GM03348 (cell line): ENCODE results near the gene BCAP29.
A peak's percentile ranks its signal among the peaks of the same experiment; 100 is the strongest.
"Not testable (repeated sequence)": the region's sequence is repeated elsewhere in the genome, so short reads cannot be mapped to it uniquely, and the experiment has no call there.

Experiments used
- DNase-seq: peaks from one replicate; pipeline ENCODE4 v3.0.0; 2012; ENCODE audit warnings: low spot score

Gene BCAP29

DNA sequence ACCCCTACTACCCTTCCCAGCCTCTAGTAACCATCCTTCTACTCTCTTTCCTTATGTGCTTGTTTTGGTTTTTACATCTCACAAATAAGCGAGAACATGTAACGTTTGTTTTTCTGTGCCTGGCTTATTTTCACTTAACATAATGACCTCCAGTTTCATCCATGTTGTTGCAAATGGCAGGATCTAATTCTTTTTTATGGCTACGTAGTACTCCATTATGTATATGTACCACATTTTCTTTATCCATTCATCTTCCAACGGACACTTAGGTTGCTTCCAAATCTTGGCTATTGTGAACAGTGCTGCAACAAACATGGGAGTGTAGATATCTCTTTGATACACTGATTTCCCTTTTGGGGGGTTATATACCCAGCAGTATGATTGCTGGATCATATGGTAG is 47.0 kb downstream of the BCAP29 start:
- DNase-seq = no peak

DNA sequence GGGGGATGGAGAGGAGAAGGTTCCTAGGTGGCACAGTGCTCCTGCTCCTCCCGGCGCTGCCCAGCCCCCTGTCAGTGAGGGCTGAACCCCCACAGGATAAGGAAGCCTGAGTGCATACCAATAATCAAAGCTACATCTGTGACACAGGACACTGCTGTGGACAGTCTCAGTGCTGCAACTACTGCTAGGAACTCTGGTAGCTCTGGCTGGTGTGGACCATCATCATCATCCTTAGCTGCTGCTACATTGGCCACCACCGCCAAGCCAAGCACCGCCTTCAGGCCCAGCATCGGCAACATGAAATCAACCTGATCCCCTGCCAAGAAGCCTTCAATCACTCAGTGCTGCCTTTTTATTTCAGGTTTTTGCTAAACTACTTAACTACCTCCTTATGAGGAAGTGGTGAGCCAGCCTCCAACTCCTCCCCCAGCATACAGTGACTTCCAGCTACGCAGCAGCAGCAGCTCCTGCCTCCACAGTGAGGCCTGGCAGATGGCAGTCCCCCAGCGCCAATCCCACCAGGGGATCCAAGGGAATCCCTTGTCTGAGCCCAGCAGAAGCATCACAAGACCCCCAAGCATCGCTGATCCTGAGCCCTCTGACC is 48.5 kb downstream of the BCAP29 start:
- DNase-seq = no peak

DNA sequence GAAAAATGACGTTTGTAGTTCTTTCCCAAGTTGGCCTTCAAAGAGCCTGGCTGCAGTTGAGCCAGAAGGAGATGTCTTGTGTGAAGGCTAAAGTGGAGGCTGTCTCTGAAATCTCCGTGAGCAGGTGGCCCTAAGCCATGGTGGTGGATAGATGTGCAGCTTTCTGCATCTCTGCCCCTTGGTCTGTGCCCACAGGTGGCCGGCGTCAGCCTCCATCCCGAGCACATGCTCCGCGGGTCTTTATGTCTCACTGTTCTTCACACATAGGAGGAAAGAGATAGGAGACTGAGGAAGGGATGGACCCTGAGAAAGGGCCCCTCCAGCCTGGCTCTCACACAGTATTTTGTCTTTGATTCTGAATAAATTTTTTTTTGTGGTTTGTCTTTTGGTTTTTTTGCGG is 50.3 kb downstream of the BCAP29 start:
- DNase-seq = no peak

DNA sequence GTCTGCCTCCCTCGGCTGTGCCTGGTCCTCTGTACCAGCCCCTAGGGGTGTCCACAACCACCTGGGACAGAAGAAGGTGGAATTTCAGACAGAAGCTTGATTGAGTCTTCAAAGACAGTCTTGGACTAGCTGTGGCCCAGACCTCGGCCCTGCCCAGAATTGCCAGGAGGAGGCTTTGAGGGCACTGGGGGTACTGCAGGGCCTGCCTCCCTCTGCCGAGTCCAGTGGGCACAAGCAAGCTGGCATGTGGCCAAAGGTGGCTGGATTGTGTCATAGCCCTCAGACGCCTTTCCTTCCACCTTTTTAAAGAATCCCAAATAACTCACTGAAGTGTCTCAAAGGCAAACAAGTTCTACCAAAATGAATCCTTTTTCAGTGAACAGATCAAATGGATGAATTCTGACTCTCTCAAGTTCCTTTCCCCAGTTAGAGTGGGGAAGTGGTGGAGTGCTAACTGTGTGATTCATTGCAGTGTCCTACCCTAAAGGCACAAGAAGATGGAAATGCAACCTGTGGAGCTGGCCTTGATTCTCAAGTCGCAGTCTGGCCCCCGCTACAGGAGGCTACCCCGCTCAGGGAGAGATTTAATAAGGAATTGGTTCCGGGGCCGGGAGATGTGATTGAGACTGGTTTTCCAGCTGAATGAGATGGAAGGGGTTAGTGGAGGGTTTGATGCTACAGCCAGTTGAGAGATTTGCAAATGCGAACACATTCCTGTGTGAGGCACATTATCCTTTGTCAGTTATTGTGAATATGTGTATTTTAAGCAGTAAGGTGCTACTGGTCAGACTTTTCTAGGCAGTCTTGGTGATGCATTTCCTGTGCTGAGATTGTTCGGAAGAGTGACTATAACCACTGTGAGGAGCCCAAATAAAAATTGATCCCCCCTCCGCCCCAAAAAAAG is 51.8 kb downstream of the BCAP29 start:
- no peak for DNase-seq

DNA sequence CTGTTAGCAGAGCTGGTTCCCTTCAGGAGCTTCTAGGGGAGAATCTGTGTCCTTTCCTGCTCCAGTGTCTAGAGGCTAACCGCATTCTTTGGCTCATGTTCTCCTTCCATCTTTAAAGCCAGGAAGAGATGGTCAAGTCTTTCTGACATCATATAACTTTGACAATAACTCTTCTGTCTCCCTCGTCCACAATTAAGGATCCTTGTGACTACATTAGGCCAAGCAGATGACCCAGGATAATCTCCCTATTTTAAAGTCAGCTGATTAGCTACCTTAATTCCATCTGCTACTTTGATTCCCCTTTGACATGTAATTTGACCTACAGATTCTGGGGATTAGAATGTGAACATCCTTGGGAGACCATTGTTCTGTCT is 52.4 kb downstream of the BCAP29 start:
- no peak for DNase-seq

DNA sequence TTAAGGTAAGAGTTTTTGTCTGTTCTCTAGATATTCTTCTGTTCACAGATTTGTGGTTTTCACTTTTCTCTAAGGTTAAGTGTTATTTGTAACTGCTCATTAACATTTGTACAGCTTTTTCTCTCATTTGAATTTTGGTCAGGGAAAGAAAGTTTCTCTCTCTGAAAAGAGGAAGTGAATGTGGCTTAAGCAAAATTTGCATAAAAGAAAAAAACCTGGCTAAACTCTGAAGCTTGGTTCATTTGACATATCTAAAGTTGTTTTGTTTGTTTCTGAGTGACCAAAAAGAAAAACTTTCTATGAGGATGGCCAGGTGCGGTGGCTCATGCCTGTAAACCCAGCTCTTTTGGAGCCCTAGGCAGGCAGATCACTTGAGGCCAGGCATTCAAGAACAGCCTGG is 58.5 kb downstream of the BCAP29 start:
- no peak for DNase-seq

DNA sequence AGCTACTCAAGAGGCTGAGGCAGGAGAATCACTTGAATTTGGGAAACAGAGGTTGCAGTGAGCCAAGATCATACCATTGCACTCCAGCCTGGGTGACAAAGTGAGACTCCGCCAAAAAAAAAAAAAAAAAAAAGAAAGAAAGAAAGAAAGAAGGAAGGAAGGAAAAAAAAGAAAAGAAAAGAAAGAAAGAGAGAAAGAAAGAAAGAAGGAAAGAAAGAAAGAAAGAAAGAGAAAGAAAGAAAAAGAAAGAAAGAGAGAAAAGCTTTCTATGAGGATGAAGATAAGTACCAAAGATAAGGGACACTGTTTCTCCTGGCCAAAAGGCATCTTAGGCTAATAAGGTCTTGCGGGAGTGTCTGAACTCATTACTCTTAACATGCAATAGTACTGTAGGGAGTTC is 59.0 kb downstream of the BCAP29 start:
- DNase-seq = not testable (repeated sequence)

DNA sequence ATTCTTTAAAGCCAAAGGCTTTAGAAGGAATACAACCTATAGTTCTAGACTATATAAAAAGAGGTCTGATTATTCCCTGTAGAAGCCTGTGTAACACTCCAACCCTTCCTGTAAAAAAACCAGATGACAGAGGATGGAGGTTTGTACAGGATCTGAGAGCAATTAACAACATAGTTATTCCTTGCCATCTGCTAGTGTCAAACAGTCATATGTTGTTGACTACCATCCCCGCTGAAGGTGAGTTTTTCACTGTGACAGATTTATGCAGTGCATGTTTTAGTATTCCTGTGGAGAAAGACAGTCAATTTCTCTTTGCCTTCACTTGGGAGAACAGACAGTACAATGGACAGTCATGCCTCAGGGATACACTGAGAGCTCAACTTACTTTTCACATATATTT is 61.6 kb downstream of the BCAP29 start:
- no peak for DNase-seq

DNA sequence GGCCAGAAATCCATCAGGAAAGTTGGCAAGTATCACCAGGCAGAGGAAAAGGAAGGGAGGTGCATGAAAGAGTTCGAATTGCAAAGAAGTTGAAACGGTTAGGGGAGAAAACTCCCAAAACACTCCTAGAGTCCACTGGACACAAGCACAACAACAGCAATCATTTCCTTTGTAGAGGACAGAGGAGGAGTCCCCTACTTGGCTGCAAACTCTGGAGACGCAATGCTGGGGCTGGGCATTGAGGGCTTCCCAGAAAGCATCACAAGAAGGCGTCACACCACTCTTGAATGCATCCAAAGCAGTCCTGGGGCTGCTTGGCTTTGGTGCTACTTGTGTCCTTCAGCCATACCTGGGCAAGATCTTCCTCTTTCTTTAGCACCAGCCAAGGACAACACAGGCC is 62.5 kb downstream of the BCAP29 start:
- no peak for DNase-seq

DNA sequence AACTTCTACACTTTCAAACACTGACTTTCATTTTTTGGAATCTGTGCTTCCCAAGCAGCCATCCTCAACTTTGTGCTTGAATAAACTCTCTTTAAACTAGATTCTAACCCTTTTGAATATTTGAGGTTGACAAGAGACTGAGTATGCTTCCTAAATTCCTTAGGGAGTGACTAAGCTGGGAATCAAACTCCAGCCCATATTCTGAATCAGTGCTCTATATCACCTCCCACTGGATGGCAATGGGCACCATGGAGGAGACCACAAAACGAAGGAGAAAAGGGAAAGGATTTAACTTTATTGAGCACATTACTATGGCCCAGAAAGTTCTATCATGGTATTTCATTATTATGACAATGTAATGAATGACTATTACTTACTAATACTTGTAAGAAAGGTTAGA is 63.4 kb downstream of the BCAP29 start:
- peak; percentile 49 for DNase-seq

DNA sequence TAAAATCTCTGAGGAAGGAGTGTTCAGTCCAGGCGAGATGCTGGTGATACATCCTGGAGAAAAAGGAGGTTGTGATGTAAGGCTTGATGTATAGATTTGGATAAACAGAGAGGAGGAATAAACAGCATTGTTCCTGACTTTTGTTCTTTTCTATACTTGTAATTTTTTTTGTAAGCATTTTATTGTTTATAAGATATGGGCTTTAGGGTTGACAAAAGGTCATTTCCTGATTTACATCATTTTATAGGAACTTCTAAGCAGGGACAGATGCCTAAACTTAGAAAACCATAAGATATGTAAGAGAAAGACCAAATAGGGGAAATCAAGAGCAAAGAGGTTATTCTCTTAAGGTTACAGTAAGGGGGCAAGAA is 63.9 kb downstream of the BCAP29 start:
- DNase-seq = no peak

DNA sequence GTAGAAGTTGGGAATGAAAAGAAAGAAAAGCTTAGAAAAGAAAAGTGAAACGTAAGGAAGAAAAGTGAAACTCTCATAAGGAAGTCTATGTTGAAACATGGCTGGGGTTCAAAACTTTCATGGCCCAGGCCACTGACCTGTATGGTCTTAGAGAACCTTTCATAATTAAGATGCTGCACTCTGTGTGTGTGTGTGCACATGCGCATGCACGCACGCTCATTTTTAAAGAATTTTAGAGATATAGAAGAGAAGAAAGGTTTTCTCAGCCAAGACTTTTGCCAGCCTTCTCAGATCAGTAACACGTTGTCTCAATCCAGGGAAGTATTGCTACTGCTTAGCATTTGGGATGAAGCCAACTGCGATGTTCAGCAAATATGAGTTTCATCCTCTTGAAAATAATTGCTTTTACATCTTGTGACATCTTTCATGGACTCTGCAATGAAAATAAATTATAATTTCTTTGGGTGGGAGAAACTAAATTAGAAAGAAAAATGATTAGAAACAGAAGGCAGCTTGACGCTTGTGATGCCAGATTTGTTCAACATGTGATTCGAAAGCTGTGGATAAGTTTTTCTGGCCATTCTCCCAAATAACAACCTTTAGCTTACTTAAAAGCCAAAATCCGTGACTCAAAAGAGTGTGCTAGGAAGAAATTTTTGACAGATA is 64.4 kb downstream of the BCAP29 start:
- DNase-seq = peak; percentile 20

DNA sequence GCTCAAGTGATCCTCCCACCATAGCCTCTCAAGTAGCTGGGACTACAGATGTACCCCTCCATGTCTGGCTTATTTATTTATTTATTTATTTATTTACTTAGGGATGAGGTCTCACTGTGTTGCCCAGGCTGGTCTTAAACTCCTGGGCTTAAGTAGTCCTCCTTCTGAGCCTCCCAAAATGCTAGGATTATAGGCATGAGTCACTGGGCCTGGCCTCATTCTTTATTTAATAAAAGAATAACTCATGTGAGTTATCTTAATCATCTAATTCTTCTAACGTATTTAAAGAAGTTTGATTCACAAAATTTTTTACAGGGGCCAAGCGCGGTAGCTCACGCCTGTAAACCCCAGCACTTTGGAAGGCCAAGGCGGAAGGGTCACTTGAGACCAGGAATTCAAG is 72.6 kb downstream of the BCAP29 start:
- no peak for DNase-seq

DNA sequence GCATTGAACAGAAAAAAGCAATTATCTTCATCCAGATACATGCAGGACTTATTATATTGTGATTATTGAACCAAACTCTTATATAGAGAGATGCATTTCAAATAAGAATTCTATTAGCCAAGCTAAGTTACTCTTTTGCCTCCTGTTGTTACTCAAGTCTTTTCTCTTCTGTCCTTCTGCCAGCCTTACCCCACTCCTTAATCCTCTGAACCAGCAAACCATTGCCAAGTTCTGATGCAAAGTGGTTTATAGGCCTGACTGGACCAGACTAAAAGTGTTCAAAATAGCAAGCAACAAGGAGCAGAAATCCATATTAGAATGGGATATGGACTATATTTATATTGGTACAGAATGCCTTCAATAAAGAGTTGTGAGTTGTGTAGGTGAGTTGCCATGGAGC is 78.4 kb downstream of the BCAP29 start:
- peak; percentile 9 for DNase-seq

DNA sequence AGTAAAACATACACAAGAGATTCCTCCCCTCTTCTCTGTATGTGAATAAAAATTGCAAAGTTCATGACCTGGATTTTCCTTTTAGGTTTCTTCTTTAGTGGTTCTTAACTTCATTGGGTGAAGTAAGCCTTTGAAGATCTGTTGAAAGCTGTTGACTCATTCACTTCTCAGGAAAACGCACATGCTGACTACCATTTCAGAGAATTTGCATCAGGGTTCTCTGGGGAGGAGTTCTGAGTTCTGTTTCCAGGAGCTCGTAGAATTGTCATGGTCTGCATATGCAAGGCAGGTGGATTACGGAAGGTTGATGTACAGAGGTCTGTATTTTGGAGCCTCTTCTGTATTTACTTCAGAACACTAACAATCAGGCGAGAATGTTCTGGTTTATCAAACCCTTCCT is 79.6 kb downstream of the BCAP29 start:
- DNase-seq = peak; percentile 47

DNA sequence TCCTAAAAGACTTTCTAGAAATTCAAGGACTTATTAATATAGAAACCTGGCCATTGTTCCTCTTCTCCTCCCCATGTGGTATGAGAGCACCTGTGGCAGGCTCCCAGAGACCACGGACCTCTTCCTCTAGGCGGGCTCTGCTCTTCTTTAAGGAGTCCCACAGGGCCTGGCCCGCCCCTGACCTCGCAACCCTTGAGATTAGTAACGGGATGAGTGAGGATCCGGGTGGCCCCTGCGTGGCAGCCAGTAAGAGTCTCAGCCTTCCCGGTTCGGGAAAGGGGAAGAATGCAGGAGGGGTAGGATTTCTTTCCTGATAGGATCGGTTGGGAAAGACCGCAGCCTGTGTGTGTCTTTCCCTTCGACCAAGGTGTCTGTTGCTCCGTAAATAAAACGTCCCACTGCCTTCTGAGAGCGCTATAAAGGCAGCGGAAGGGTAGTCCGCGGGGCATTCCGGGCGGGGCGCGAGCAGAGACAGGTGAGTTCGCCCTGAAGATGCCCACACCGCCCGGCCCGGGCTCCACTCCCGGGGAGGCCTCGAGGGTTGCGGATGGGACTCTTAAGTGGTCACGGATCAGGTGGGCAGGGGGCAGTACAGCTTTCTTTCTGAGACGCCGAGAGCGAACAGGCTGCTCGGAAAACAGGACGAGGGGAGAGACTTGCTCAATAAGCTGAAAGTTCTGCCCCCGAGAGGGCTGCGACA is 80.5 kb downstream of the BCAP29 start, which contains the start of gene SLC26A4:
TSS of gene SLC26A4 (plus strand) at position 448 of the 700 bp plus-strand sequence. CDS start 814 bp downstream, outside the sequence.
- DNase-seq = peak; percentile 13

DNA sequence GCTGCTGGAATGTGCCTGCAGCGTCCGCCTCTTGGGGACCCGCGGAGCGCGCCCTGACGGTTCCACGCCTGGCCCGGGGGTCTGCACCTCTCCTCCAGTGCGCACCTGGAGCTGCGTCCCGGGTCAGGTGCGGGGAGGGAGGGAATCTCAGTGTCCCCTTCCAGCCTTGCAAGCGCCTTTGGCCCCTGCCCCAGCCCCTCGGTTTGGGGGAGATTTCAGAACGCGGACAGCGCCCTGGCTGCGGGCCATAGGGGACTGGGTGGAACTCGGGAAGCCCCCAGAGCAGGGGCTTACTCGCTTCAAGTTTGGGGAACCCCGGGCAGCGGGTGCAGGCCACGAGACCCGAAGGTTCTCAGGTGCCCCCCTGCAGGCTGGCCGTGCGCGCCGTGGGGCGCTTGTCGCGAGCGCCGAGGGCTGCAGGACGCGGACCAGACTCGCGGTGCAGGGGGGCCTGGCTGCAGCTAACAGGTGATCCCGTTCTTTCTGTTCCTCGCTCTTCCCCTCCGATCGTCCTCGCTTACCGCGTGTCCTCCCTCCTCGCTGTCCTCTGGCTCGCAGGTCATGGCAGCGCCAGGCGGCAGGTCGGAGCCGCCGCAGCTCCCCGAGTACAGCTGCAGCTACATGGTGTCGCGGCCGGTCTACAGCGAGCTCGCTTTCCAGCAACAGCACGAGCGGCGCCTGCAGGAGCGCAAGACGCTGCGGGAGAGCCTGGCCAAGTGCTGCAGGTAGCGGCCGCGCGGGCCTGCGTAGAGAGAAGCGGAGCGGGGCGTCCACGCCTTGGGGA is 81.2 kb downstream of the BCAP29 start:
- DNase-seq = peak; percentile 41

DNA sequence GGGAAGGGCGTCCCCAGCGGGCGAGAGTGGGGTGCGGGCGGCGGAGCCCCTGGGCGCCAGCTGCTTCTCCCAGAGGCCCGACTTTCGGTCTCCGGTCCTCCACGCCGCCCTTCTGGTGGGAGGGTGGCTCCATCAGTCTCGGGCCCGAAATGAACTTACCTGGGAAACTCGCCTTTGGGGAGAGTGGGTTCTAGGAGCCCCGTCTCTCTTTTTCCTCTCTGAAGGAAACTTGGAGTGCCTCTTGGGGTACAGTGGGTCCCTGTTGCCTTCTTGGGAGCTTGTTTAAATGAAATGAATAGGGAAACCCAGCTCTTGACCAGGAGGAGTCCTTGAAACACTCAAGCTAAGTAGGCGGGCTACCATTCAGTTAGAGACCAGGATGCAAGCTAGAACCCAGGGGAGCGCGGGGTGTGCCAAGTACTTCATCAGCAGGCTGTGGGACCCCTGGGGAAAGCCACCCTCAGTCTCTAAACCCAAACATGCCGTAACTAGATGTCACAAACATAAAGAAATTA is 81.9 kb downstream of the BCAP29 start:
- DNase-seq = no peak

DNA sequence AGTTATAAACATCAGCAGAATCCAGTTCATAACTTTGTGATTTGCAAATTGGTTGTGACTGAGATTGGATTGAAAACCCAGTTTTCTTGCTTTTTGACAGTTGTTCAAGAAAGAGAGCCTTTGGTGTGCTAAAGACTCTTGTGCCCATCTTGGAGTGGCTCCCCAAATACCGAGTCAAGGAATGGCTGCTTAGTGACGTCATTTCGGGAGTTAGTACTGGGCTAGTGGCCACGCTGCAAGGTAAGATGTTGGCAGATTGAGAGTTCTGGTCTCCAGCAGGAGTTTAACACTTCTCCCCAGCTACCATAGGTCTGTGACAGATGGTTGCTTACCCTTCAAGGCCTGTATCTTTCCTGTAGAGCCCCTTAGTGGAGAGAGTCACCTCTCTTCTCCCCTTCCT is 83.2 kb downstream of the BCAP29 start:
- no peak for DNase-seq

DNA sequence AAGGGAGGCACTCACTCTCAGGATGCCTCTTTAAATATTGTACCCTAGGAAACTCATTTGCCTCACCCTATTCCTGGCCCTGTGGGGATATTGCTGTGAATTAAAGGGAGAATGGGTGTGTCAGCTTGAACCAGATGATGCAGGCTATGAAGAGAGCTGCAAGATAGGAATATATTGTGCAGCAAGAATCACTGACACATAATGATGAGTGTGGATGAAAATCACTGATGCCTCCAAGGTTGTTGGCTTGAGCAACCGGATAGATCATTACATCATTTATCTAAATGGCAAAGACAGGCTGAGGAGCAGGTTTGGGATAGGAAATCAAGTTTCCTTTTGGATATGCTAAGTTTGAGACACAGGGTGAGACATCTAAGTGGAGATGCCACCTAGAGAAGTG is 86.7 kb downstream of the BCAP29 start:
- no peak for DNase-seq

DNA sequence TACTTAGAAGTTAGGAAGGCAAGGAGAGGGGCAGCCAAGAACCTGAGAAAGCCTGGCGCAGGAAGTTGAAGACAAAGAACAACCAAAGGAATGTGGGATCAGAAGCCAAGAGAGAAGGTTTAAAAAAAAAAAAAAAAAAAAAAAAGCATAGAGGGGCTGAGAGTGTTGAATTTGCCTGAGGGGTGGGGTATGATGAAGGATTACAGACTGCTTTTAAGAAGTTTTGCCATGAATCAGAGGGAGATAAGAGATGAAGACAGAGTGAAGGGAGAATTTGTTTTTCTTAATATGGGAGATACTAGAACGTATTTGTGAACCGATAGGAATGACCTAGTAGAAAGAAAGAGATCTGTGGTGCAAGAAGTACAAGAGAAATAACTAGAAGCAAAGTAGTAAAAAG is 87.3 kb downstream of the BCAP29 start:
- no peak for DNase-seq

DNA sequence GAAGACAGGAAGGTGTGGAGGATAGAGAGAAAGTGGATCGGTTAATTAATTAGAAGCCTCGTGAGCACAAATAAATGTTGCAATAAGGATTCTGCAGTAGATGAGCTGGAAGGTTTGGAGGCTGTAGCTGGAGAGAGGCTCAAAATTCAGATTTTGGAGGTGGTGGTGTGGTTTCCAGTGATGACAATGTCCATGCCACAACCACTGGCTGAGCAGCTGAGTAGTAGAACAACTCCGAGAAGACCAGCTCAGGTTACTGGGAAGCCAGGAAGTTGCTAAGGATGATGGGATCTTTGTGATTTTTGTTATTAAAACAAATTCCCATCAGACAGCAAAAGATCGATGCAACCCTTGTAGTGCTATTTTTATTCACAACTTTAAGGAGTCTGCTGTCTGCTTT is 88.2 kb downstream of the BCAP29 start:
- no peak for DNase-seq
